SK-N-SH (cell line): ENCODE data around the gene VPS33A. TPM values are rescaled to one million over a fixed set of nuclear protein-coding genes. Genes with fewer than 3 reads are reported as not detected.

Source experiments
- CTCF ChIA-PET: fragments of 300-600, 350-600 bp; formaldehyde crosslinking; extraction: SDS; loops from one replicate; lab custom pipeline; 2021; lab: Yijun Ruan, JAX
- POLR2A ChIA-PET: fragments of 350-600 bp; sonication (Branson Sonifier 250); formaldehyde crosslinking; extraction: SDS; loops from one replicate; lab custom pipeline; 2020; ENCODE audit warnings: antibody characterized with exemption, inconsistent platforms; lab: Yijun Ruan, JAX
- DNase-seq: peaks from one replicate; pipeline ENCODE4 v3.0.0; 2012
- H2AFZ ChIP-seq: fragments of 200-600 bp; sonication (generic); 2 replicates; pipeline ENCODE4 v1.8.1; 2016; ENCODE audit warnings: antibody characterized with exemption, mild to moderate bottlenecking, low read depth
- H3F3A ChIP-seq: fragments of 200-600 bp; sonication (generic); replicated peaks from 2 replicates; pipeline ENCODE3; 2016; ENCODE audit warnings: antibody characterized with exemption, mild to moderate bottlenecking; ENCODE audit not compliant: insufficient read depth
- H3K27ac ChIP-seq, 2 experiments: fragments of 200-500 bp in 1 of 2; fragments of 200-600 bp in 1 of 2; sonication (Bioruptor generic) in 1 of 2; sonication (generic), shearing (Covaris generic) in 1 of 2; 2 replicates each; pipeline versions ENCODE4 v1.5.1 to v1.6.1; 2014 to 2016; ENCODE audit warnings: low read depth in 2 of 2, inconsistent platforms in 1 of 2, low read length in 1 of 2, mild to moderate bottlenecking in 1 of 2, mixed read lengths in 1 of 2
- H3K27me3 ChIP-seq: fragments of 200-600 bp; sonication (generic), shearing (Covaris generic); 2 replicates; pipeline ENCODE4 v1.6.1; 2016; ENCODE audit warnings: mixed run types; ENCODE audit not compliant: insufficient read depth
- H3K36me3 ChIP-seq, 2 experiments: fragments of 200-500 bp in 1 of 2; fragments of 200-600 bp in 1 of 2; sonication (Bioruptor generic) in 1 of 2; sonication (generic) in 1 of 2; replicated peaks in 1 of 2; 2 replicates each; pipeline versions ENCODE3 to v1.5.1; 2014 to 2016; ENCODE audit warnings: low read length in 1 of 2, mild to moderate bottlenecking in 1 of 2; ENCODE audit not compliant: insufficient read depth in 2 of 2, control insufficient read depth in 1 of 2
- H3K4me1 ChIP-seq, 2 experiments: fragments of 200-500 bp in 1 of 2; fragments of 200-600 bp in 1 of 2; sonication (Bioruptor generic) in 1 of 2; sonication (generic), shearing (Covaris generic) in 1 of 2; 2 replicates each; pipeline versions ENCODE4 v1.5.1 to v1.6.1; 2014 to 2016; ENCODE audit warnings: low read depth in 1 of 2, low read length in 1 of 2, mixed run types in 1 of 2; ENCODE audit not compliant: insufficient read depth in 2 of 2, control insufficient read depth in 1 of 2
- H3K4me2 ChIP-seq: fragments of 200-600 bp; sonication (generic), shearing (Covaris generic); 2 replicates; pipeline ENCODE4 v1.6.1; 2017; ENCODE audit warnings: mixed run types
- H3K4me3 ChIP-seq, 2 experiments: fragments of 200-500 bp in 1 of 2; fragments of 200-600 bp in 1 of 2; sonication (Bioruptor generic) in 1 of 2; sonication (generic), shearing (Covaris generic) in 1 of 2; 2 replicates each; pipeline versions ENCODE4 v1.5.1 to v1.8.1; 2014 to 2016; ENCODE audit warnings: low read depth in 2 of 2, inconsistent platforms in 1 of 2, low read length in 1 of 2, mild to moderate bottlenecking in 1 of 2, mixed read lengths in 1 of 2, moderate library complexity in 1 of 2
- H3K79me2 ChIP-seq: fragments of 200-600 bp; sonication (generic); 2 replicates; pipeline ENCODE4 v1.8.1; 2017; ENCODE audit warnings: mild to moderate bottlenecking; ENCODE audit not compliant: insufficient read depth
- H3K9ac ChIP-seq: fragments of 200-600 bp; sonication (generic); 2 replicates; pipeline ENCODE4 v1.6.1; 2017; ENCODE audit warnings: mixed run types
- H3K9me2 ChIP-seq: fragments of 200-600 bp; sonication (generic); 2 replicates; pipeline ENCODE4 v1.6.1; 2017; ENCODE audit warnings: mixed run types
- H3K9me3 ChIP-seq: fragments of 200-600 bp; sonication (generic); 2 replicates; pipeline ENCODE4 v1.6.1; 2017; ENCODE audit warnings: mixed run types, mild to moderate bottlenecking, moderate library complexity
- H4K20me1 ChIP-seq: fragments of 200-600 bp; sonication (generic); 2 replicates; pipeline ENCODE4 v1.6.1; 2017; ENCODE audit warnings: mild to moderate bottlenecking, mixed run types; ENCODE audit not compliant: insufficient read depth
- CTCF ChIP-seq: fragments of 200-600 bp; sonication (generic); IDR thresholded peaks from 2 replicates; pipeline ENCODE4 v1.6.1; 2017; ENCODE audit warnings: antibody characterized with exemption, mild to moderate bottlenecking, moderate library complexity
- EP300 ChIP-seq, 2 experiments: IDR thresholded peaks; 2 replicates each; pipeline versions ENCODE4 v1.4.0 to v1.6.1; 2012; ENCODE audit warnings: borderline replicate concordance in 1 of 2, low read depth in 1 of 2, low read length in 1 of 2
- FOSL2 ChIP-seq: IDR thresholded peaks from 2 replicates; pipeline ENCODE4 v1.4.0; 2012; ENCODE audit warnings: low read depth, mild to moderate bottlenecking, moderate library complexity, borderline replicate concordance
- FOXJ3 ChIP-seq: sonication (generic); formaldehyde crosslinking; IDR thresholded peaks from 2 replicates; pipeline ENCODE4 v1.5.1; 2020; ENCODE audit warnings: mild to moderate bottlenecking, missing genetic modification reagents
- FOXM1 ChIP-seq: IDR thresholded peaks from 2 replicates; pipeline ENCODE4 v1.4.0; 2012; ENCODE audit warnings: low read depth, mild to moderate bottlenecking
- GABPA ChIP-seq: IDR thresholded peaks from 2 replicates; pipeline ENCODE4 v1.4.0; 2012; ENCODE audit warnings: low read depth, mild to moderate bottlenecking
- GATA2 ChIP-seq: sonication (generic); formaldehyde crosslinking; IDR thresholded peaks from 2 replicates; pipeline ENCODE4 v1.5.0; 2020; ENCODE audit warnings: mild to moderate bottlenecking, missing genetic modification reagents
- MEF2A ChIP-seq: IDR thresholded peaks from 2 replicates; pipeline ENCODE4 v1.4.0; 2012; ENCODE audit warnings: low read depth, borderline replicate concordance
- TEAD4 ChIP-seq: IDR thresholded peaks from 2 replicates; pipeline ENCODE4 v1.4.0; 2012; ENCODE audit warnings: mild to moderate bottlenecking, borderline replicate concordance; ENCODE audit not compliant: insufficient read depth
- USF1 ChIP-seq: IDR thresholded peaks from 2 replicates; pipeline ENCODE4 v1.4.0; 2012; ENCODE audit warnings: low read depth, borderline replicate concordance
- YY1 ChIP-seq: IDR thresholded peaks from 2 replicates; pipeline ENCODE4 v1.4.0; 2012; ENCODE audit warnings: low read depth, mild to moderate bottlenecking
- ZBTB33 ChIP-seq: IDR thresholded peaks from 2 replicates; pipeline ENCODE4 v1.4.0; 2012; ENCODE audit warnings: low read depth, borderline replicate concordance
- WGBS: methylation state at CpG from one replicate; pipeline ENCODE4 v1.1.6; 2017; ENCODE audit warnings: low lambda C conversion rate; 5-methylcytosine and 5-hydroxymethylcytosine counted together
- polyA plus RNA-seq, 3 experiments: library from polyadenylated mRNA; depleted of rRNA; stranded (reverse); fragments of >200 nt; gene quantifications; 2 replicates each; pipeline ENCODE4 v1.2.3, GENCODE V29; 2012

Gene VPS33A
- polyA plus RNA-seq, 1 of the 3 experiments (the other 2 are of a cell fraction), result 17.0 TPM

GRCh38 chr12:122308811-122309210 lies 42.5 kb upstream of the VPS33A start (continued):
- no peak for TF ChIP-seq ZBTB33
- no peak for TF ChIP-seq MEF2A
- peak; percentile 67 for TF ChIP-seq FOSL2
- no peak for TF ChIP-seq FOXJ3 (CRISPR knock-in tag)
- no peak for TF ChIP-seq TEAD4
- no peak for TF ChIP-seq YY1

- H3K4me3 ChIP-seq, result no peak overlapping the region
- peaks cover 27 to 33% of the 10 kb centered on the region in 2 experiments for H3K36me3 ChIP-seq
- no peaks in the 10 kb centered on the region for H3K79me2 ChIP-seq
- H3K9me2 ChIP-seq, result no peaks in the 10 kb centered on the region
- peak; percentile 13; the same call in 1 of the 2 replicates for TF ChIP-seq CTCF
- no peak for TF ChIP-seq GATA2 (CRISPR knock-in tag)
- TF ChIP-seq EP300 (IDR thresholded peaks at IDR 0.05; ENCODE audit: borderline replicate concordance in 1 of 2, low read depth in 1 of 2, low read length in 1 of 2), result no peak
- TF ChIP-seq GABPA, result no peak
- no peak for TF ChIP-seq FOXM1
- TF ChIP-seq YY1, result no peak
- TF ChIP-seq USF1, result no peak
- no peak for DNase-seq
- H3K9me3 ChIP-seq, result no peaks in the 10 kb centered on the region
- H3K27ac ChIP-seq, result no peak overlapping the region
- no peak overlapping the region for H3K4me2 ChIP-seq
- H2AFZ ChIP-seq, result no peak overlapping the region
- H4K20me1 ChIP-seq, result no peaks in the 10 kb centered on the region
- no peaks in the 10 kb centered on the region for H3K27me3 ChIP-seq
- 96% methylated on average over 4 of the region's 4 CpGs for whole genome bisulfite sequencing
- no peak overlapping the region for H3K9ac ChIP-seq
- ChIA-PET CTCF (interaction anchor here (0.6 to 2.3 kb wide), 7 partner anchors 14 to 511 kb away, joined by 3 to 8 read pairs (median 3); no protein-coding TSS in a partner anchor), POLR2A (no interaction called here)
- H3K4me1 ChIP-seq, result peaks cover 11 to 14% of the 10 kb centered on the region in 2 experiments; a peak in 3 of 4 replicates
- H3F3A ChIP-seq, result peaks cover 21% of the 10 kb centered on the region
These were observed 40.1 kb upstream of the VPS33A start for GRCh38 chr12:122306407-122306806.
